OCI-LY7 (cell line): Measurements from ENCODE around the gene TM9SF4. TPM values are rescaled to one million over a fixed set of nuclear protein-coding genes. Genes with fewer than 3 reads are reported as not detected.

ENCODE experiments used
- BruUV-seq: library from RNA; stranded (reverse); fragments of 400-500 nt; replicated peaks from 2 replicates; lab custom pipeline; 2021; lab: Mats Ljungman, UMichigan
- CTCF ChIA-PET: fragments of 300-600 bp; sonication (Branson Sonifier 250); formaldehyde crosslinking; loops from one replicate; lab custom pipeline; 2022; ENCODE audit warnings: antibody characterized with exemption; ENCODE audit not compliant: unreplicated experiment; lab: Charles Lee
- POLR2A ChIA-PET: fragments of 300-600 bp; sonication (Branson Sonifier 250); formaldehyde crosslinking; loops from one replicate; lab custom pipeline; 2022; ENCODE audit warnings: antibody characterized with exemption; lab: Charles Lee
- DNase-seq: peaks from one replicate; pipeline ENCODE4 v3.0.0-alpha.2; 2015; ENCODE audit warnings: low spot score
- H2AFZ ChIP-seq: fragments of 200-600 bp; sonication (generic), shearing (Covaris generic); 2 replicates; pipeline ENCODE4 v1.6.1; 2014; ENCODE audit warnings: mild to moderate bottlenecking, antibody characterized with exemption, low read length, moderate library complexity
- H3K27ac ChIP-seq: fragments of 200-600 bp; sonication (generic); 2 replicates; pipeline ENCODE4 v1.5.1; 2014; ENCODE audit warnings: mixed run types, low read depth, mild to moderate bottlenecking, moderate library complexity, low read length, inconsistent platforms; ENCODE audit not compliant: poor library complexity, severe bottlenecking
- H3K36me3 ChIP-seq: fragments of 200-600 bp; sonication (generic); 2 replicates; pipeline ENCODE4 v1.6.1; 2014; ENCODE audit warnings: mild to moderate bottlenecking, antibody characterized with exemption, low read length, moderate library complexity, mixed read lengths; ENCODE audit not compliant: insufficient read depth
- H3K4me1 ChIP-seq: fragments of 200-600 bp; sonication (generic); 2 replicates; pipeline ENCODE4 v1.5.1; 2014; ENCODE audit warnings: mild to moderate bottlenecking, low read length; ENCODE audit not compliant: insufficient read depth, poor library complexity, severe bottlenecking
- H3K4me2 ChIP-seq: fragments of 200-600 bp; sonication (generic); 2 replicates; pipeline ENCODE4 v1.6.1; 2014; ENCODE audit warnings: mild to moderate bottlenecking, low read length
- H3K4me3 ChIP-seq: fragments of 200-600 bp; sonication (generic); 2 replicates; pipeline ENCODE4 v1.5.1; 2014; ENCODE audit warnings: mild to moderate bottlenecking, low read depth, low read length; ENCODE audit not compliant: poor library complexity, severe bottlenecking
- H3K79me2 ChIP-seq: fragments of 200-600 bp; sonication (generic); 2 replicates; pipeline ENCODE4 v1.6.1; 2016; ENCODE audit warnings: low read depth, mild to moderate bottlenecking, low read length, moderate library complexity, mixed read lengths; ENCODE audit not compliant: insufficient read depth
- H3K9me2 ChIP-seq: fragments of 200-600 bp; sonication (generic); 2 replicates; pipeline ENCODE4 v1.6.1; 2016; ENCODE audit warnings: mild to moderate bottlenecking, low read length, mixed read lengths; ENCODE audit not compliant: insufficient read depth
- H3K9me3 ChIP-seq: fragments of 200-600 bp; sonication (generic); 2 replicates; pipeline ENCODE4 v1.6.1; 2014; ENCODE audit warnings: mild to moderate bottlenecking, mixed run types, low read length, mixed read lengths
- H4K20me1 ChIP-seq: fragments of 200-600 bp; sonication (generic); 2 replicates; pipeline ENCODE4 v1.6.1; 2014; ENCODE audit warnings: mild to moderate bottlenecking, antibody characterized with exemption, low read length, moderate library complexity, mixed read lengths; ENCODE audit not compliant: insufficient read depth
- EZH2phosphoT487 ChIP-seq: fragments of 200-600 bp; sonication (generic); IDR thresholded peaks from 2 replicates; pipeline ENCODE4 v1.6.1; 2018; ENCODE audit warnings: low read depth, borderline replicate concordance, mild to moderate bottlenecking, mixed run types, antibody characterized with exemption, low read length, moderate library complexity, mixed read lengths
- intact Hi-C: fragments of 100-400 bp; cut with micrococcal nuclease; formaldehyde crosslinking; loops from one replicate; pipeline ENCODE4 v1.10.0; 2022; ENCODE audit not compliant: unreplicated experiment
- total RNA-seq, 2 experiments: library from RNA; depleted of rRNA in 1 of 2; stranded (reverse); fragments of >200 nt in 1 of 2; shearing (Covaris generic) in 1 of 2; gene quantifications; 2 replicates each; pipeline ENCODE4 v1.2.3, GENCODE V29; 2014 to 2022
- TF ChIP-seq, protein P1 (sequence below): fragments of 200-600 bp; sonication (generic); conservative IDR thresholded peaks from 2 replicates; pipeline ENCODE4 v1.5.1; 2014; ENCODE audit warnings: mild to moderate bottlenecking, antibody characterized with exemption, low read length, moderate library complexity, mixed read lengths

TM9SF4 gene
- total RNA-seq, 2 experiments from 2014 or later: 20.8 to 38.9 TPM

DNA sequence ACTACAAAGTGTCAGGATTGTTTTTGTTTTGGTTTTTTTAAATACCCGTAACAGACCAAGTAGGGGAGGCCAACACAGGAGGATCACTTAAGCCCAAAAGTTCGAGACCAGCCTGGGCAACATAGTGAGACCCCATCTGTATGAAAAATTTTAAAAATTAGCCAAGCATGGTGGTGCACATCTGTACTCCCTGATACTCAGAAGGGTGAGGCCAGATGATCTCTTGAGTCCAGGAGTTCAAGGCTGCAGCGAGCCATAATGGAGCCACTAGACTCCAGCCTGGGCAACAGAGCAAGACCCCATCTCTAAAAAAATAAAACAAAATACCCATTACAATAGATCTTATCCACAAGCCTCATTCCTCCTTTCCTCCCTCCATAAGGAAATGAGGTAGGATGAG lies 28.7 kb upstream of the TM9SF4 start:
- H3K79me2 ChIP-seq: no peaks in the 10 kb centered on the region
- H4K20me1 ChIP-seq: no peaks in the 10 kb centered on the region
- H3K9me3 ChIP-seq: no peaks in the 10 kb centered on the region
- POLR2A ChIA-PET: no interaction called here
- H3K4me3 ChIP-seq: no peak overlapping the region
- CTCF ChIA-PET: interaction anchor here (1.1 kb wide), 1 partner anchor 10 kb away, joined by 4 read pairs; no protein-coding TSS in a partner anchor
- H3K27ac ChIP-seq: no peak overlapping the region
- no peak overlapping the region for H2AFZ ChIP-seq
- H3K9me2 ChIP-seq: no peaks in the 10 kb centered on the region
- H3K4me2 ChIP-seq: no peak overlapping the region
- DNase-seq: no peak
- H3K4me1 ChIP-seq: no peaks in the 10 kb centered on the region
- BruUV-seq: no TSS peak
- H3K36me3 ChIP-seq: no peaks in the 10 kb centered on the region
- intact Hi-C loops: no loop called here
- TF ChIP-seq EZH2phosphoT487: no peak
- TF ChIP-seq, protein P1, sequence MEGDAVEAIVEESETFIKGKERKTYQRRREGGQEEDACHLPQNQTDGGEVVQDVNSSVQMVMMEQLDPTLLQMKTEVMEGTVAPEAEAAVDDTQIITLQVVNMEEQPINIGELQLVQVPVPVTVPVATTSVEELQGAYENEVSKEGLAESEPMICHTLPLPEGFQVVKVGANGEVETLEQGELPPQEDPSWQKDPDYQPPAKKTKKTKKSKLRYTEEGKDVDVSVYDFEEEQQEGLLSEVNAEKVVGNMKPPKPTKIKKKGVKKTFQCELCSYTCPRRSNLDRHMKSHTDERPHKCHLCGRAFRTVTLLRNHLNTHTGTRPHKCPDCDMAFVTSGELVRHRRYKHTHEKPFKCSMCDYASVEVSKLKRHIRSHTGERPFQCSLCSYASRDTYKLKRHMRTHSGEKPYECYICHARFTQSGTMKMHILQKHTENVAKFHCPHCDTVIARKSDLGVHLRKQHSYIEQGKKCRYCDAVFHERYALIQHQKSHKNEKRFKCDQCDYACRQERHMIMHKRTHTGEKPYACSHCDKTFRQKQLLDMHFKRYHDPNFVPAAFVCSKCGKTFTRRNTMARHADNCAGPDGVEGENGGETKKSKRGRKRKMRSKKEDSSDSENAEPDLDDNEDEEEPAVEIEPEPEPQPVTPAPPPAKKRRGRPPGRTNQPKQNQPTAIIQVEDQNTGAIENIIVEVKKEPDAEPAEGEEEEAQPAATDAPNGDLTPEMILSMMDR: no peak

DNA sequence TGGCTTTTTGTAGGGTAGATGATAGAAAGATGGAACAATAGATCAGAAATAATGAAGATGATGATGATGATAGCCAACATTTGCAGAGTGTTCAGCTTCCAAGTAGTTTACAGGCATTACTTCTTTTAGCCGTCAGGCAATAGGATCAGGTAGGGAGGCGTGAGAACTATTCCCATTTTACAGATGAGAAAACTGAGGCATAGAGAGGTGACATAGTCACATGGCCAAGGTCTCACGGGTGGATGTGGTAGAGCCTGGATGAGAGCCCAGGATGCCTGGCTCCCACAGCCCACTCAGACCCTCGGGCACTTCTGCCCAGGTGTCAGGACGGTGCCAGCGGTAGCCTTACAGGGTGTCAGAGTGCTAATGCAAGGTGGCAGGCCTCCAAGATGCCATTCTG lies 26.0 kb upstream of the TM9SF4 start:
- no TSS peak for BruUV-seq
- TF ChIP-seq, protein P1: no peak
- TF ChIP-seq EZH2phosphoT487: no peak
- no peak overlapping the region for H2AFZ ChIP-seq
- H3K36me3 ChIP-seq: no peaks in the 10 kb centered on the region
- H3K27ac ChIP-seq: no peak overlapping the region
- POLR2A ChIA-PET: no interaction called here
- H4K20me1 ChIP-seq: no peaks in the 10 kb centered on the region
- H3K4me3 ChIP-seq: no peak overlapping the region
- intact Hi-C loops: no loop called here
- no peak overlapping the region for H3K4me2 ChIP-seq
- H3K9me3 ChIP-seq: no peaks in the 10 kb centered on the region
- DNase-seq: no peak
- peaks cover 12% of the 10 kb centered on the region for H3K4me1 ChIP-seq
- H3K79me2 ChIP-seq: no peaks in the 10 kb centered on the region
- no peaks in the 10 kb centered on the region for H3K9me2 ChIP-seq
- CTCF ChIA-PET: no interaction called here

DNA sequence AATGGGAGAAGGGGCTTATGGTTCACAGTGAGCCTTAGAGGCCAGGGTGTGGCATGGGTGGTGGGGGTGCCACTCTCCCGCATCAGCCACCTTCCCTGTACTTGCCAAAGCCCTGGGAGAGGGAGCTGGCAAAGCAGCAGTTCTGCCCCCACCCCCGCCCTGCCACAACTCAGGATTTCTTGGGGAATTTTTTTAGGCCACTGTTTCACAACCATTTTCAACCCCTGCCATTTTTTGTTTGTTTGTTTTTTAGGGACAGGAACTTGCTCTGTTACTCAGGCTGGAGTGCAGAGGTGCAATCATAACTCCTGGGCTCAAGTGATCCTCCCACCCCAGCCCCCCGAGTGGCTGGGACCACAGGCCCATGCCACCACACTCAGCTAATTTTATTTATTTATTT lies 22.4 kb upstream of the TM9SF4 start:
- no peaks in the 10 kb centered on the region for H3K9me3 ChIP-seq
- H4K20me1 ChIP-seq: no peaks in the 10 kb centered on the region
- no peak overlapping the region for H2AFZ ChIP-seq
- no peak overlapping the region for H3K4me2 ChIP-seq
- intact Hi-C loops: no loop called here
- no peaks in the 10 kb centered on the region for H3K9me2 ChIP-seq
- H3K27ac ChIP-seq: no peak overlapping the region
- TF ChIP-seq EZH2phosphoT487: no peak
- TF ChIP-seq, protein P1: no peak
- CTCF ChIA-PET: interaction anchor here (0.6 to 1.0 kb wide), 3 partner anchors 51 to 526 kb away, joined by 3 to 5 read pairs (median 4); no protein-coding TSS in a partner anchor
- H3K79me2 ChIP-seq: no peaks in the 10 kb centered on the region
- no peak for DNase-seq
- POLR2A ChIA-PET: interaction anchor here (1.3 to 2.8 kb wide), 5 partner anchors 12 to 57 kb away, joined by 3 to 9 read pairs (median 4); no protein-coding TSS in a partner anchor
- H3K4me1 ChIP-seq: peaks cover 19% of the 10 kb centered on the region
- no TSS peak for BruUV-seq
- no peak overlapping the region for H3K4me3 ChIP-seq
- no peaks in the 10 kb centered on the region for H3K36me3 ChIP-seq
